Stimulated activated CD4-positive, alpha-beta T cell treated with anti-CD3 and anti-CD28 coated beads, Interleukin-4, amount 100 ng/mL, for 24 hours (primary cell): ENCODE results near the gene MYCBP2.
A peak's percentile ranks its signal among the peaks of the same experiment; 100 is the strongest.
"Not testable (repeated sequence)": the region's sequence is repeated elsewhere in the genome, so short reads cannot be mapped to it uniquely, and the experiment has no call there.

Experiments used
- DNase-seq: peaks from one replicate; pipeline ENCODE4 v3.0.0-alpha.2; 2020

Gene MYCBP2, protein sequence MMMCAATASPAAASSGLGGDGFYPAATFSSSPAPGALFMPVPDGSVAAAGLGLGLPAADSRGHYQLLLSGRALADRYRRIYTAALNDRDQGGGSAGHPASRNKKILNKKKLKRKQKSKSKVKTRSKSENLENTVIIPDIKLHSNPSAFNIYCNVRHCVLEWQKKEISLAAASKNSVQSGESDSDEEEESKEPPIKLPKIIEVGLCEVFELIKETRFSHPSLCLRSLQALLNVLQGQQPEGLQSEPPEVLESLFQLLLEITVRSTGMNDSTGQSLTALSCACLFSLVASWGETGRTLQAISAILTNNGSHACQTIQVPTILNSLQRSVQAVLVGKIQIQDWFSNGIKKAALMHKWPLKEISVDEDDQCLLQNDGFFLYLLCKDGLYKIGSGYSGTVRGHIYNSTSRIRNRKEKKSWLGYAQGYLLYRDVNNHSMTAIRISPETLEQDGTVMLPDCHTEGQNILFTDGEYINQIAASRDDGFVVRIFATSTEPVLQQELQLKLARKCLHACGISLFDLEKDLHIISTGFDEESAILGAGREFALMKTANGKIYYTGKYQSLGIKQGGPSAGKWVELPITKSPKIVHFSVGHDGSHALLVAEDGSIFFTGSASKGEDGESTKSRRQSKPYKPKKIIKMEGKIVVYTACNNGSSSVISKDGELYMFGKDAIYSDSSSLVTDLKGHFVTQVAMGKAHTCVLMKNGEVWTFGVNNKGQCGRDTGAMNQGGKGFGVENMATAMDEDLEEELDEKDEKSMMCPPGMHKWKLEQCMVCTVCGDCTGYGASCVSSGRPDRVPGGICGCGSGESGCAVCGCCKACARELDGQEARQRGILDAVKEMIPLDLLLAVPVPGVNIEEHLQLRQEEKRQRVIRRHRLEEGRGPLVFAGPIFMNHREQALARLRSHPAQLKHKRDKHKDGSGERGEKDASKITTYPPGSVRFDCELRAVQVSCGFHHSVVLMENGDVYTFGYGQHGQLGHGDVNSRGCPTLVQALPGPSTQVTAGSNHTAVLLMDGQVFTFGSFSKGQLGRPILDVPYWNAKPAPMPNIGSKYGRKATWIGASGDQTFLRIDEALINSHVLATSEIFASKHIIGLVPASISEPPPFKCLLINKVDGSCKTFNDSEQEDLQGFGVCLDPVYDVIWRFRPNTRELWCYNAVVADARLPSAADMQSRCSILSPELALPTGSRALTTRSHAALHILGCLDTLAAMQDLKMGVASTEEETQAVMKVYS (N-terminal part only)

DNA sequence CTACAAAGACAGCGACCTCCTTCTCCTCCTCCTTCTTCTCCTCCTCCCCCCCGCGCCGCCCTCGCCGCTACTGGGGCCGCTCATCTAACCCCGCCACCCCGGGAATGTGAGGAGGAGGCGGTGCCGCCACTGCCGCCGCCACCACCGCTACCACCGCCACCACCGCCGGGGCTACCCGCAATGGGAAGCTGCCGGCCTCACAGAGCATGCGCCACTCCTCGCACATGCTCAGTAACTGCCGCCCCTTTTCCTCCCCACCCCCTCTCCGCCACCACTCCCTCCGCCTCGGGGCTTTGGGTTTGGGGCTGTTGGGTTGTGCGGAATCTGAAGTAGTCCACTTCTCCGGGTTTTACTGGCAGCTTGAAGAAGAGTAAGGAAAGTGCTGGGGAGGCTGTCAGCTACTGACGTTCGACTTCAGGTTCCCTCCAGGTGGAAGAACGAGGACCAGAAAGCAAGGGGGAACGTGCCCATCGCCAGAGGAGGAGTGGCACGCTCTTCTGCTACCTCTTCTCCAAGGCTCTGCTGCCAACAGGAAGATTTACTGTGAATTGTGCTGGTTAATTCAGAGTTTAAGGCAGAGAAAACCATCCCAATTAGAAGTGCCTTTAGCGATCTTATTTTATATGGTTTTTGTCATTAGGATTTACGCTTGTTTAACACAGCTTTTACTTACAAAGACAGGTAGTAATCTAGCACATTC lies at the start of gene MYCBP2:
Gene MYCBP2, minus strand, starts transcription at position 190 of the 700 bp plus-strand sequence. CDS start 319 bp downstream, outside the sequence.
- DNase-seq, result peak; percentile 98

DNA sequence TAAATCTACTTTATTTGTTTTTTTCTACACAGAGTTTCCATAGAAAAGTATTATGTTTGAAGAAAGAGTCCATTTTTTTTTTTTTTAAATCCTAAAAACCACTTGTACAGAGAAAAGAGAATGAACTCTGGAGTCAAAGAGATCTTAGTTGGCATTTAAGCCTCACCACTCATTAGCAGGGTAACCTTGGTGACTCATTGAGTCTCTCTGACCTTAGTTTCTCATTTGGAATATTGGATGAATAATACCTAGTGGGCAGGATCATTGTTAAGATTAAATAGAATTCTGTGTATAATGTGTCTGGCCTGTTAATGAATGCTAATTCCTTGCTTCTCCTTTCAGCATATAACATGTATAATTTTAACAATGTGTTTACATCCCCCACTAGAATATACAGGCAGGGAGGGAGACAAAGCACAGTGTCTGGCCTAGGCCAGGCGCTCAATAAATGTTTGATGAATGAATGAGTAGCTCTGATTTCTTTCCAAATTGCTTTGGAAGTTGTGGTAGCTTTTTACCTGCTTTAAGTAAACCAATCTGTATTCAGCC lies 48.7 kb upstream of the MYCBP2 start:
- DNase-seq, result no peak

GRCh38 chr13:77374786-77375185 lies 47.9 kb upstream of the MYCBP2 start:
- DNase-seq, result no peak

DNA sequence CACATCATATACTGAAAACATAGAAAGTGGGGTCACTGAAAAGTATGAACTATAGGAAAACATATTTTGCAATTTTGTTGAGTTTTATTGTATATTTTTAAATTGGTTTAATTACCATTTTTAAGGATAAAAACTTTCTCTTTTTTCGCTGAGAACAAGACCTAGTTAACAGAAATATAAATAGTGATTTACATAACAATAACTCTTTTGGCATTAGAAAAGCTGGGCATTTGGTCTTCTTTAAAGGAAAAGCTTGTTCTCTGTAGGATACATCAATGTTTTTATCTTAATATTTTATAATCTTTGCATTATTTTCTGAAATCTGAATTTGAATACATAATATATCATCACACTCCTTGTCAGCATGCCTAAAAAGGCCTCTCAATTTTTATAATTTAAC lies 47.4 kb upstream of the MYCBP2 start:
- DNase-seq, result no peak

- DNase-seq, result no peak
These were observed 46.6 kb upstream of the MYCBP2 start for GRCh38 chr13:77373502-77373901.

DNA sequence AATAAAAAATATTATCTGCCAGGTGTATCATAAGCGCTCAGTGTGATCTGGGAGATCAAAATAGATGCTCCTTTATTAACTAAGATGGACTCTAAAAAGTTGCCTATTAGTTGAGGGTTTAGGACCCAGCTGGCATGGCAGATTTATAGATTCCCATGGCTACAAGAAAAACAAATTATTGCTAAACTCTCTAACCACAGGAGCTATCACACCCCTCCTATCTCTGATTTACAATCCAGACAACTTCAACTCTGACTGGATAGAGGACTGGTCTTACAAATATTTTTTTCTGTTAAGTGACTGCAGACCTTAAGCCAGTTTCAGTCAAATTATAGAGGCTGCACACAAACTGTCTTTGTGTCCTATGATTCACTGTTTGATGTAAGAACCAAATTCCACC lies 45.4 kb upstream of the MYCBP2 start:
- DNase-seq, result no peak

GRCh38 chr13:77370888-77371287 lies 44.0 kb upstream of the MYCBP2 start:
- no peak for DNase-seq

GRCh38 chr13:77362166-77362565 lies 35.3 kb upstream of the MYCBP2 start:
- DNase-seq, result no peak

GRCh38 chr13:77360032-77360685 lies 33.3 kb upstream of the MYCBP2 start:
- DNase-seq, result no peak

DNA sequence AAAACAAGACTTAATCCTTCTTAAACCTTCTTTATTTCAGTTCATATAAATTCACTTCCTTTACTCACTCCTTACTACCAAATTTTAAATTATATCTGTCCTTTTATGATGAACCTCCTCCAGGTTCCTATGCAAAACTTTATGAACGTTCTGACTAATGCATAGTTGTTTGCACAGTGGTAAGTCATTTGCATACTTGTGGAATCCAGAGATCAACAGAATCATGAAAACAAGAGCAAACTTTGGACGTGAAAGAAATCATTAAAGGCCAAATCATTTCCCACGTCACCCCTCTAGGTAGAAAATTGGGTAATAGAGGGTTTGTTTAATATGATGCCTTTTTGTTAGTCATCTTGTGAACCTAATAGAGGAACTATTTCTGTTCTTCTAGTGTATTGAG lies 32.3 kb upstream of the MYCBP2 start:
- no peak for DNase-seq

DNA sequence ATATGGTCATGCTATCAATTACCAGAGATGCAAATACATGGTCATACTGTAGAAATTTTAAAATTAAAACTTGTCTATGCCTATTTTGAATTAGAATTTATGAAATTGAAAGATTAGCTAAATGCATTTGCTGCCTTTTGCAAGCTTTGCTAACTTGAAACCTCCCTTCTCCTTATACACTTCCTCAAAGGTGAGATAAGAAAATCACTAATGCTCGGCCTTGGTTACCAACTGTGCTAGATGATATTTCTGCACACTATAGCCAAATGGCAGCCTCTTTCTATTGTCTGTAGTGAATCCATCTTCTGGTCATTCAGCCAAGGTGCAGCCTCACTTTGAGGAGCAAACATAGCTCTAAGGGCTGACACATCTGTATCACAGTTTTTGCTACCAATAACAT lies 31.1 kb upstream of the MYCBP2 start:
- no peak for DNase-seq

DNA sequence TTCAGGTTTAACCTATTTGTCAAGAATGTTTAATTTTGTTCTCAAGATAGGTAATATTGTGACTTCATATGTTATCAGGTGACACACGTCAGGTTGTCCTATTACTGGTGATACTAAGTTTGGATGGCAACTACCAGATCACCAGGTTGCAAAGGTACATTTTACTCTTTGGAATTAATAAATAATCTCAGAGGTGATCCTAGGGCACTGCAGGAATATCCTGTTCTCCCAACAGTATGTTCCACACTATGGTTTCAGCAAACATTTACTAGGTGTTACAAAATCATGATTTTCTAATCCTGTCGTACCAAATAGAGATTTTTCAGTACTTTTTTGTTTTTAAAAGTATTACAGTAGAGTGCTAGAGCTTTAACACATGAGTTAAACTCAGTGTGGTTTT lies 29.3 kb upstream of the MYCBP2 start:
- no peak for DNase-seq

GRCh38 chr13:77353995-77354394 lies 27.1 kb upstream of the MYCBP2 start:
- no peak for DNase-seq

GRCh38 chr13:77351315-77351714 lies 24.4 kb upstream of the MYCBP2 start:
- DNase-seq, result no peak

DNA sequence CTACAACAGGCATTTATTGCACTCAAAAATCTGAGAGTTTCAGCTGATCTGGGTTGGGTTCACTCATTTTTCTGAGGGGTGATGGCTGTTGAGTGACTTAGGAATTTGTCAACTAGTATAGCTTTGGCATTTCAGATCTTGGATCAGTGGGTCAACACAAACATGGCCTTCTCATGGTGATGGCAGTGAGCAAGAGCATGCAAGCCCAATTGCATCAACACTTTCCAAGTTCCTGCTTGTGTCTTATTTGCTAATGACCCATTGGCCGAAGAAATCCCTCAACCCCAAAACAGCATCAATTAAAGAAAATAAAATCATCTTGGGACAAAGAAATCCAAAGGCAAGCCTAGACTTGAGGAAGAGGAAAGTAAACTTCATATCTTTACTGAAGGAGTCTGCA lies 23.9 kb upstream of the MYCBP2 start:
- DNase-seq, result no peak

- DNase-seq, result no peak
These were observed 22.5 kb upstream of the MYCBP2 start for GRCh38 chr13:77349365-77349764.

DNA sequence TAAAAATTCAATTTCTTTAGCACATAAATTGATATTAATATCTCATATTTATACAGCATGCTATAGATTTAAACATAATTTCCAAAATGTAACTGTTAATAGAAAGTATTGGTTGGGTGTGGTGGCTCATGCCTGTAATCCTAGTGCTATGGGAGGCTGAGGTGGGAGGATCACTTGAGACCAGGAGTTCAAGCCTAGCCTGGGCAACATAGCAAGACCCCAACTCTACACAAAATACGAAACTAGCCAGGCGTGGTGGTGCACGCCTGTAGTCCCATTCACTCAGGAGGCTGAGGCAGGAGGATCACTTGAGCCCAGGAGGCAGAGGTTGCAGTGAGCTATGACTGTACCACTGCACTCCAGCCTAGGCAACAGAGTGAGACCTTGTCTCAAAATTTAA lies 20.5 kb upstream of the MYCBP2 start:
- DNase-seq, result not testable (repeated sequence)

DNA sequence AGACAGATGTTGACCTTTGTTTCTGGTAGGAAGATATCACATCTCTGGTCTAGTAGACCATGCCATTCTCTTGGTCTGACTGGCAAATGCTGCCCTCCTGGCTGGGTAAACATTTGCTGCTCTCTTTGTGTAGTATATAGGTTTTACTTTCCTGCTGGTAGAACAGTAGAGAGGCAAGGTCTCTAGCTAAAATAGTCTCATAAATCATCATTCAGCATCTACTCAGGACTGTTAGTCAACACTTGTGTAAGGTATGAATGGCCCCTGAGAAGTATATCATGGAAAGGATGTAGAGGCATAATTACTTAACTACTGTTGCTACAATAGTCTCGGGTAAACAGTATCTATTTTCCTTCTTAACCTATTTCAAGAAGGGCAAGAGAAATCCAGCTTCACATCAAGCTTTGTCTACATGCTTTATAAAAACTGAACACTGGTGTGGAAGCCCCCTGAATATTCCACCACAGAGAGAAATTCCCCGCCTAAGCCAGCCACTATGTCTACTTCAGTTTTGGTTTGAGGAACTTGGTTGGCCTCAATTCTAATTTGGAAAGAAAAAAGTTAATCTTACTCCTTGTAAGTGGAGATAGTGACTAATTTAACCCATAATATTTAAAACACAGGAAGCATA lies 18.4 kb upstream of the MYCBP2 start:
- DNase-seq, result peak; percentile 45

- no peak for DNase-seq
These were observed 16.9 kb upstream of the MYCBP2 start for GRCh38 chr13:77343841-77344240.

DNA sequence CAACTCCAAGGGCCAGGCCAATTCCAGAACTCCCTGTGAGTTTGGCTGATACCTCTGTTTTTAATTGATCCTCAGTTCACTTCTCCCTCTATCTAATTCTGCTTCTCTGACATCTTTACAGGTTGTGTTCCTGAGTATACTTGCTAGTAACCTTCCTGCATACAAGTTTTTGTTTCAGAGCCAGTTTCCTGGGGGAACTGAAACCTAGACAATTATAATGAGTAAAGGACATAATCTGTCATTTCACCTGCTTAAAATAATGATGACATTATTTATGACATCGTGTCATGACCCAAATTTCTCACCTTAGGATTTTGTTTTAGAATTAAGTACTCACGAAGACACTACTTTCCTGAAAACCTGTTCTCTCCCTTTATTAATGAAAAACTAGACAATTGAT lies 12.5 kb upstream of the MYCBP2 start:
- no peak for DNase-seq

DNA sequence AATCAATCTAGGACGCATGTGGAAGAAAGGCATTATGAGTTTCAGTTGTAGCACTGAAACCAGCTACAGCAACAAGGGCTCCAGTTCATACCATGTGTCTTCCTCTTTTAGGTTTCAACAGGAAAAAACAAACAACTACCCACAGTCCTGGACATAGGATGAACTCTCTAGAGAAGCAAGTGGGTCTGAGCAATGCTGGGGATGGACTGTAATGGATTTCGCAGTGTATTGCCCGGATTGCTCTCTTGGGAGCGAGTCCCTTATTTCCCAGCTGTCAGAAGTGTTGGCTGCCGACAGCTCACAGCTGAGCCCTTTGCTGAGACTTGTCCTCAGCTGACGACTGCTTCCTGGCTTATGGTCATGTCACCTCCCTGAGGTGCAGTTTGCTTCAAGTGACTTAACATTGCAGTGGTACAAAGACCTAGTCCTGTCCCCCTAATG lies 12.1 kb upstream of the MYCBP2 start:
- DNase-seq, result no peak
